K562 (cell line): ENCODE measurements around the gene DNER. TPM values are rescaled to one million over a fixed set of nuclear protein-coding genes. Genes with fewer than 3 reads are reported as not detected.

Experiments used
- ATAC-seq: fragments of 200-7000 bp; cut with Tn5 transposase; 3 replicates; pipeline ENCODE4 v1.9.1; 2020; ENCODE audit warnings: moderate library complexity
- BruUV-seq: library from RNA; stranded (reverse); fragments of 400-500 nt; replicated peaks from 2 replicates; lab custom pipeline; 2021; lab: Mats Ljungman, UMichigan
- CTCF ChIA-PET: fragments of 300-600 bp; formaldehyde crosslinking; extraction: SDS; loops from one replicate; lab custom pipeline; 2021; ENCODE audit warnings: low intra/inter-chr PET ratio; lab: Yijun Ruan, JAX
- POLR2A ChIA-PET: fragments of 300-600, 350-650 bp; sonication (Branson Sonifier 250); formaldehyde crosslinking; extraction: SDS; loops from one replicate; lab custom pipeline; 2021; ENCODE audit warnings: antibody characterized with exemption, inconsistent platforms; lab: Yijun Ruan, JAX
- DNase-seq, 4 experiments: peaks; one replicate each; pipeline versions ENCODE4 v3.0.0 to v3.0.0-alpha.2; 2011 to 2018; ENCODE audit warnings: low spot score in 3 of 4, mixed read lengths in 3 of 4; ENCODE audit errors: extremely low read depth in 1 of 4
- FAIRE-seq: peaks from 2 replicates; lab custom pipeline; 2011; peaks lifted over from hg19 to GRCh38; lab: Jason Lieb, UNC
- H2AFZ ChIP-seq: 2 replicates; pipeline ENCODE4 v1.6.0; 2011; ENCODE audit warnings: low read depth, low read length, control low read depth, inconsistent platforms
- H3K27ac ChIP-seq: fragments of 200-600 bp; 3 replicates; pipeline ENCODE4 v1.8.0; 2011; ENCODE audit warnings: low read depth, mild to moderate bottlenecking, control low read depth, inconsistent platforms, low read length, moderate library complexity, mixed read lengths; ENCODE audit errors: extremely low read depth
- H3K27me3 ChIP-seq, 2 experiments: fragments of 300-600 bp in 1 of 2; 2 replicates in 1 of 2; 3 replicates in 1 of 2; pipeline versions ENCODE4 v1.6.0 to v1.8.0; 2011; ENCODE audit warnings: inconsistent platforms in 2 of 2, low read length in 2 of 2, mild to moderate bottlenecking in 1 of 2, mixed read lengths in 1 of 2, moderate library complexity in 1 of 2; ENCODE audit not compliant: control insufficient read depth in 2 of 2, insufficient read depth in 2 of 2
- H3K36me3 ChIP-seq: fragments of 300-600 bp; 3 replicates; pipeline ENCODE4 v1.8.0; 2011; ENCODE audit warnings: mild to moderate bottlenecking, low read length, inconsistent platforms; ENCODE audit not compliant: control insufficient read depth, insufficient read depth
- H3K4me1 ChIP-seq, 2 experiments: fragments of 200-600 bp in 1 of 2; replicated peaks in 1 of 2; 2 replicates in 1 of 2; 3 replicates in 1 of 2; pipeline versions ENCODE4 v1.5.1 to v1.8.0; 2011; ENCODE audit warnings: inconsistent platforms in 2 of 2, low read length in 2 of 2, mild to moderate bottlenecking in 1 of 2, mixed read lengths in 1 of 2, moderate library complexity in 1 of 2; ENCODE audit not compliant: control insufficient read depth in 2 of 2, insufficient read depth in 2 of 2
- H3K4me2 ChIP-seq: 2 replicates; pipeline ENCODE4 v1.6.1; 2011; ENCODE audit warnings: low read length, control low read depth, inconsistent platforms, mixed read lengths; ENCODE audit not compliant: insufficient read depth
- H3K4me3 ChIP-seq: fragments of 200-600 bp; sonication (generic), shearing (Covaris generic); 2 replicates; pipeline ENCODE4 v1.5.1; 2016; ENCODE audit warnings: control low read depth, inconsistent platforms
- H3K79me2 ChIP-seq: fragments of 200-600 bp; 3 replicates; pipeline ENCODE4 v1.8.0; 2011; ENCODE audit warnings: low read length, inconsistent platforms; ENCODE audit not compliant: control insufficient read depth, insufficient read depth
- H3K9ac ChIP-seq, 2 experiments: 2 replicates each; pipeline versions ENCODE4 v1.6.0 to v1.6.1; 2011; ENCODE audit warnings: low read depth in 2 of 2, low read length in 2 of 2, control low read depth in 1 of 2, inconsistent platforms in 1 of 2, mild to moderate bottlenecking in 1 of 2, mixed read lengths in 1 of 2; ENCODE audit not compliant: insufficient read depth in 1 of 2
- H3K9me1 ChIP-seq: one replicate; pipeline ENCODE4 v1.6.0; 2011; ENCODE audit warnings: inconsistent platforms, mild to moderate bottlenecking, low read length, moderate library complexity; ENCODE audit not compliant: control insufficient read depth, insufficient read depth
- H3K9me3 ChIP-seq: replicated peaks from 2 replicates; pipeline ENCODE4 v1.5.1; 2011; ENCODE audit warnings: low read depth, low read length, inconsistent platforms; ENCODE audit not compliant: control insufficient read depth, insufficient read depth
- H4K20me1 ChIP-seq: replicated peaks from 2 replicates; pipeline ENCODE4 v1.6.1; 2011; ENCODE audit warnings: low read length, inconsistent platforms, mixed read lengths; ENCODE audit not compliant: control insufficient read depth, insufficient read depth
- ETS2 ChIP-seq: IDR thresholded peaks from 2 replicates; pipeline ENCODE4 v1.6.1; 2016; ENCODE audit warnings: borderline replicate concordance, missing genetic modification characterization, mild to moderate bottlenecking, moderate library complexity, missing compliant biosample characterization; ENCODE audit not compliant: poor library complexity, severe bottlenecking
- GTF2B ChIP-seq: IDR thresholded peaks from 2 replicates; pipeline ENCODE4 v1.6.1; 2011; ENCODE audit not compliant: insufficient read length; ENCODE audit errors: extremely low read depth
- JUND ChIP-seq, 2 experiments: IDR thresholded peaks; 2 replicates in 1 of 2; 3 replicates in 1 of 2; pipeline ENCODE4 v1.6.1; 2011; ENCODE audit warnings: borderline replicate concordance in 2 of 2, low read depth in 2 of 2, low read length in 2 of 2, improper control_type of control experiment in 1 of 2, missing biosample characterization in 1 of 2, missing genetic modification characterization in 1 of 2, missing genetic modification reagents in 1 of 2
- KHSRP ChIP-seq: fragments of 450-650 bp; IDR thresholded peaks from 2 replicates; pipeline ENCODE4 v1.6.1; 2017
- NFYB ChIP-seq: IDR thresholded peaks from 2 replicates; pipeline ENCODE4 v1.6.1; 2011; ENCODE audit warnings: mild to moderate bottlenecking, moderate library complexity; ENCODE audit not compliant: insufficient read length; ENCODE audit errors: extremely low read depth
- PHF21A ChIP-seq: fragments of 450-650 bp; IDR thresholded peaks from 2 replicates; pipeline ENCODE4 v1.6.1; 2017; ENCODE audit warnings: low read depth, borderline replicate concordance
- SLC30A9 ChIP-seq: fragments of 250-450 bp; sonication (Bioruptor Pico); IDR thresholded peaks from 2 replicates; pipeline ENCODE4 v1.8.0; 2022; ENCODE audit warnings: mild to moderate bottlenecking, moderate library complexity
- SMAD4 ChIP-seq: fragments of 250-450 bp; sonication (Bioruptor Pico); conservative IDR thresholded peaks from 2 replicates; pipeline ENCODE4 v1.8.0; 2021; ENCODE audit warnings: inconsistent platforms, mild to moderate bottlenecking, moderate library complexity
- STAG1 ChIP-seq: sonication (generic); formaldehyde crosslinking; IDR thresholded peaks from 2 replicates; pipeline ENCODE4 v1.5.0; 2020; ENCODE audit warnings: missing genetic modification reagents, borderline replicate concordance
- TBP ChIP-seq: optimal IDR thresholded peaks from 2 replicates; pipeline ENCODE3; 2011; ENCODE audit warnings: low read depth, low read length, improper control_type of control experiment
- ZNF174 ChIP-seq: fragments of 250-450 bp; sonication (Bioruptor Pico); IDR thresholded peaks from 2 replicates; pipeline ENCODE4 v1.4.0; 2020; ENCODE audit warnings: mild to moderate bottlenecking
- ZNF23 ChIP-seq: fragments of 250-450 bp; sonication (Bioruptor Pico); IDR thresholded peaks from 2 replicates; pipeline ENCODE4 v1.4.0; 2020; ENCODE audit warnings: mild to moderate bottlenecking
- ZNF3 ChIP-seq: fragments of 250-450 bp; sonication (Bioruptor Pico); IDR thresholded peaks from 2 replicates; pipeline ENCODE4 v1.5.0; 2021; ENCODE audit warnings: mild to moderate bottlenecking, moderate library complexity
- WGBS: fragments of 100-300 bp; shearing (Covaris generic); methylation state at CpG from one replicate; pipeline ENCODE4 v1.1.6; 2016; ENCODE audit warnings: low coverage, mixed read lengths; ENCODE audit not compliant: insufficient coverage; ENCODE audit errors: missing lambda C conversion rate; 5-methylcytosine and 5-hydroxymethylcytosine counted together
- in situ Hi-C: fragments of 300-500 bp; cut with MboI; formaldehyde crosslinking; loops from 4 replicates; pipeline ENCODE4 v1.15.0; 2018; ENCODE audit warnings: inconsistent platforms, mixed read lengths
- intact Hi-C: fragments of 100-400 bp; cut with micrococcal nuclease; formaldehyde crosslinking; loops from 2 replicates; pipeline ENCODE4 v1.14.2; 2022
- polyA plus RNA-seq, 8 experiments: library from polyadenylated mRNA; depleted of rRNA in 4 of 8; stranded (reverse) in 5 of 8; unstranded in 3 of 8; fragments of >200 nt; fragmentation: Nextera tagmentation in 2 of 8; fragmentation: Illumina TruSeq in 1 of 8; extraction: Ambion mirVana in 2 of 8; extraction: Trizol in 1 of 8; gene quantifications; 2 replicates each; pipeline versions ENCODE4 v1.2.1 to v1.2.3, GENCODE V29; 2011 to 2014; ENCODE audit warnings: inconsistent platforms in 1 of 8, missing spikeins in 1 of 8
- total RNA-seq, 7 experiments: library from RNA; depleted of rRNA in 6 of 7; stranded (reverse); fragments of >200 nt in 6 of 7; fragmentation: Illumina TruSeq in 2 of 7; extraction: Trizol in 2 of 7; gene quantifications; 2 replicates each; pipeline versions ENCODE4 v1.2.1 to v1.2.3, GENCODE V29; 2011 to 2021; ENCODE audit warnings: low replicate concordance in 1 of 7

Gene DNER
- total and polyA plus RNA-seq, 9 of the 15 experiments (the other 6 are each of a cell fraction or from before 2014, with no cell fraction given): not detected

- Histone ChIP-seq H3K4me1 (no peaks in the 10 kb centered on the region), H3K4me3 (no peak overlapping the region), H2AFZ (no peak overlapping the region), H3K27ac (no peak overlapping the region), H3K27me3 (no peaks in the 10 kb centered on the region), H3K9me1 (no peaks in the 10 kb centered on the region), H3K36me3 (no peaks in the 10 kb centered on the region), H3K79me2 (no peaks in the 10 kb centered on the region), H3K9me3 (no peaks in the 10 kb centered on the region), H3K4me2 (no peak overlapping the region), H4K20me1 (no peaks in the 10 kb centered on the region), H3K9ac (no peak overlapping the region)
- TF ChIP-seq SMAD4: no peak
- no peak for TF ChIP-seq KHSRP
- TF ChIP-seq PHF21A: no peak
- no peak for TF ChIP-seq NFYB
- no peak for TF ChIP-seq TBP
- no peak for TF ChIP-seq ZNF174 (CRISPR knock-in tag)
- TF ChIP-seq GTF2B: no peak
- no peak for TF ChIP-seq ZNF3 (CRISPR knock-in tag)
- TF ChIP-seq SLC30A9 (CRISPR knock-in tag): no peak
- no peak for TF ChIP-seq JUND (IDR thresholded peaks at IDR 0.05; ENCODE audit: borderline replicate concordance, low read depth, low read length)
- TF ChIP-seq JUND (tag; IDR thresholded peaks at IDR 0.05; ENCODE audit: borderline replicate concordance, low read depth, low read length): no peak
- TF ChIP-seq ETS2 (tag): no peak
- TF ChIP-seq ZNF23: no peak
- no peak for TF ChIP-seq STAG1 (CRISPR knock-in tag)
- CTCF ChIA-PET: no interaction called here
- FAIRE-seq (no peak), ATAC-seq (no peak), DNase-seq (no peak)
- intact Hi-C loops (no loop called here), in situ Hi-C loops (no loop called here)
- POLR2A ChIA-PET: no interaction called here
- no TSS peak for BruUV-seq
- WGBS: 4% methylated on average over 5 of the region's 5 CpGs
Measured at GRCh38 chr2:229433351-229433750, 281.0 kb downstream of the DNER start.
